ENCODE measurements around the gene KCNG2.

DNA sequence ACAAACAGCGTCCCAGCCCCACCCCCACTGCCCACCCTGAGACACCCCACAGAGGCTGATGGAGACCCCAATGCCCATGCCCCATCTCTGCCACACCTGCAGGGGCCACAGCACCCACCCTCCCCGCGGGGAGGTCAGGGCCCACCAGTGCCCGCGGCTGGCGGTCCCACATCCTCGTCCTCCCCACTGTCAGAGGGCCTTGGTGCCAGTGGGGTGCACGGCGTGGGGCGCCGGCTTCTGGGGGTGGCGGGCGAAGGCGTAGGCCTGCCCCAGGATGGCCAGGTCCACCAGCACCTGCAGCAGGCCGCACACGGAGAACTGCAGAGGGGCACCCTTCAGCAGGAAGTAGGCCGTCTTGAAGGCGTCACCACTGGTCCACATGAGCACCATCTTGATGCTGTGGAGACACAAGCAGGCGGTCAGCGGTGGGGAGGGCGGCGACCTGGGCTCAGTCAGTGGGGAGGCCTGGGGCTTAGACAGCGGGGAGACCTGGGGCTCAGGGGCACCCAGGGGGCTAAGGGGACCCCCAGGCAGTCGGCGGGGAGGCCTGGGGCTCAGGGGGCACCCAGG is 106.1 kb downstream of the KCNG2 start:
- TF ChIP-seq, protein P1, sequence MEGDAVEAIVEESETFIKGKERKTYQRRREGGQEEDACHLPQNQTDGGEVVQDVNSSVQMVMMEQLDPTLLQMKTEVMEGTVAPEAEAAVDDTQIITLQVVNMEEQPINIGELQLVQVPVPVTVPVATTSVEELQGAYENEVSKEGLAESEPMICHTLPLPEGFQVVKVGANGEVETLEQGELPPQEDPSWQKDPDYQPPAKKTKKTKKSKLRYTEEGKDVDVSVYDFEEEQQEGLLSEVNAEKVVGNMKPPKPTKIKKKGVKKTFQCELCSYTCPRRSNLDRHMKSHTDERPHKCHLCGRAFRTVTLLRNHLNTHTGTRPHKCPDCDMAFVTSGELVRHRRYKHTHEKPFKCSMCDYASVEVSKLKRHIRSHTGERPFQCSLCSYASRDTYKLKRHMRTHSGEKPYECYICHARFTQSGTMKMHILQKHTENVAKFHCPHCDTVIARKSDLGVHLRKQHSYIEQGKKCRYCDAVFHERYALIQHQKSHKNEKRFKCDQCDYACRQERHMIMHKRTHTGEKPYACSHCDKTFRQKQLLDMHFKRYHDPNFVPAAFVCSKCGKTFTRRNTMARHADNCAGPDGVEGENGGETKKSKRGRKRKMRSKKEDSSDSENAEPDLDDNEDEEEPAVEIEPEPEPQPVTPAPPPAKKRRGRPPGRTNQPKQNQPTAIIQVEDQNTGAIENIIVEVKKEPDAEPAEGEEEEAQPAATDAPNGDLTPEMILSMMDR (IDR thresholded peaks at IDR 0.05): no peak
- TF ChIP-seq EP300 (IDR thresholded peaks at IDR 0.05) (no peak), POLR2A (IDR thresholded peaks at IDR 0.05) (no peak)

Measured in tibial nerve (tissue), 4 donors.